A172 (cell line): ENCODE results near the gene ABCC9. TPM values are rescaled to one million over a fixed set of nuclear protein-coding genes. Genes with fewer than 3 reads are reported as not detected.
"Not testable (repeated sequence)": the region's sequence is repeated elsewhere in the genome, so short reads cannot be mapped to it uniquely, and the experiment has no call there.

Experiments
- DNase-seq: peaks from one replicate; pipeline ENCODE4 v3.0.0-alpha.2; 2015; ENCODE audit warnings: low spot score
- total RNA-seq: library from RNA; depleted of rRNA; stranded (reverse); fragments of >200 nt; shearing (Covaris generic); gene quantifications from 2 replicates; pipeline ENCODE4 v1.2.3, GENCODE V29; 2014

The ABCC9 gene
- total RNA-seq, 1 experiment from 2014 or later = 0.17 TPM

DNA sequence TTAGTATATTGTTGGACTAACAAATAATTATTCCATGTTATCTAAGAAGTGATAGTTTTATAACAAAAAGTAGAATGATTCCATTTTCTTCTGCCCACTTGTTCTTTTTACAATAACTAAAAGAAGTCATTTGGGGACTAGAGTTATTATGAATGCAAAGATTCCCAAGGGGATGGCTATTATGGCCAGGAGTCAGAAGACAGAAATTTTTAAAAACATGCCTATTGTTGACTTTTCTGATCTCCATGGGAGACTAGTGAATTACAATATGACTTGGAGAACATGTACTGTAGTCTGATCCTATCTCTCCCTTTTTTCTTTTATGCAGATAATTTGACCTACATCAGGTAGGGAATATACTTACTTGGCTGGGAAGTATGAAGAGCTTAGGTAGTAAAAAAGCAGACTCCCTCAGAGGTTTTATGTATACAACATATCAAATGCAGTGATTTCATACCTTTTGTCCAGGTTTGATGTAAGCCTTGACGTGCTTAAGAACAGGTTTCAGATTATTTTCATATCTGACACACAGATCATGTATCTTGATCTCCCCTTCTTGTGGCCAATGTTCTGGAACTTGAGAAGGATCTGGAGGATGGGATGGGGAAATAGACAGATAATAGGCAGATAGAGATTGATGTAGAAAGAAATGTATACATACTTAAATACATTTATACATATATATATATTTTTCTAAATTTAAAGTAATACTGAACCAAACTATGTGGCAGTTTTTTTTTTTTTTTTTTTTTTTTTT is 125.7 kb downstream of the ABCC9 start:
- no peak for DNase-seq

DNA sequence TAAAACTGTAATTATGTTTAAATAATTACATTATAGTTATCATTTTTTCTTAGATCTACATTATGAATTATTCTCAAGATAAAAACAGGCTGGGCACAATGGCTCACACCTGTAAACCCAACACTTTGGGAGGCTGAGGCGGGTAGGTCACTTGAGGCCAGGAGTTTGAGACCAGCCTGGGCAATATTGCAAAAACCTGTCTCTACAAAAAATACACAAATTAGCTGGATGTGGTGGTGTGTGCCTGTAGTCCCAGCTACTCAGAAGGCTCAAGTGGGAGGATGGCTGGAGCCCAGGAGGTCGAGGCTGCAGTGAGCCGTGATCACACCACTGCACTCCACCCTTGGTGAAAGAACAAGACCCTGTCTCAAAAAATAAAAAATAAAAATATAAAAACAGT is 126.4 kb downstream of the ABCC9 start:
- no peak for DNase-seq

DNA sequence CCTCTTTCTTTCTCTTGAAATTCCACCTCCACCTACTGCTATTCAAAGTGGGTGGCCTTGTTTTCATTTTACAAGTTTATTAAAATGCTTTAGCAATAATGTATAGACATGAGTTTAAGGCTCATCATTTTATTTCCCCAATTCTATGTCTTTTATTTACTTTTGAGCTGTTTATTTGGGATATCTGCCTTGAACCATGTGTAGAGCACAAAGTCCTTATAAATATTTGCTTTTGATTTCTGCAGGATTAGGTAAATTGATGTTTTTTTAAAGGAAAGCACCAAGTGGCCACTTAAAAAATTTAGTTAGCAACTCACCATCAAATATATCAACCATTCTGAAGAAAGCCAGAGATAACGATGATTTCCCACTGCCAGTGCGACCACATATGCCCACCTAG is 126.9 kb downstream of the ABCC9 start:
- DNase-seq = no peak

DNA sequence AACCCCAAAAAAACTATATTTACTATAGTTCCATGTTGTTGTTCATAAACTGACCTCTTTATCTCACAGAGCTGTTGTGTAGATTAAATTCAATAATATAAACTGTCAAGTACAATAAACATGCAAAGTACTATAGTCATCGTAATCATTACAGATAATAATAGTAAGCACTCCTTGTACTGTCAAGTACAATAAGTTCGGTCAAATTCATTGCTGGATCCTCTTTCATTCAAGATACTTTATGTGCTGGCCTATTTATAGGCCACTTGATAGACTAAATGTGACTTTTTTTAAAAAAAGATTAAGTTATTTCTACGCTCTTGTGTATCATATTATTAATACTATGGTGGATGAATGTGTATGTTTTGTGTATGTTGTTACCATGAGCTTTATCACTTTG is 127.5 kb downstream of the ABCC9 start:
- no peak for DNase-seq

DNA sequence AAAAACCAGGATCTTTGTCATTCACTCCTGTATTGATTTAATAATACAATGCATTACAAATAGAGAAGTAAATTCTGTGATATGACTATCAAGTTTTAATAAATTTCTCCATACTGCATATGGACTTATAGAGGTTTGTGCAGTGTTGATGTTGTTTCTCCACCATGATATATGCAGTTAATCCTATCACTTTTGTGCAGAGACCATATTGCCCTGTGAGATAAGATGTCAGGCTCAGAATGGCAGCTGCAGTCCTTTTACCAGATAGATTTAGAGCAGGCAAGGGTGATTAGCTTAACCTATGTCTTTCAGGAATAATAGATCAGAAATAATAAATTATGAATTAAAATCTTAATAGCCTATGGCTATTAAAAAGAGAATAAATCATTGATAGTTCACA is 128.1 kb downstream of the ABCC9 start:
- DNase-seq = no peak

DNA sequence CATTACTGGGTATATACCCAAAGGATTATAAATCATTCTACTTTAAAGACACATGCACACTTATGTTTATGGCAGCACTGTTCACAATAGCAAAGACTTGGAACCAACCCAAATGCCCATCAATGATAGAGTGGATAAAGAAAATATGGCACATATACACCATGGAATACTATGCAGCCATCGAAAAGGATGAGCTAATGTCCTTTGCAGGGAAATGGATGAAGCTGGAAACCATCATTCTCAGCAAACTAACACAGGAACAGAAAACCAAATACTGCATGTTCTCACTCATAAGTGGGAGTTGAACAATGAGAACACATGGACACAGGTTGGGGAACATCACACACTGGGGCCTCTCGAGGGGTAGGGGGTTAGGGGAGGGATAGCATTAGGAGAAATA is 128.9 kb downstream of the ABCC9 start:
- not testable (repeated sequence) for DNase-seq

DNA sequence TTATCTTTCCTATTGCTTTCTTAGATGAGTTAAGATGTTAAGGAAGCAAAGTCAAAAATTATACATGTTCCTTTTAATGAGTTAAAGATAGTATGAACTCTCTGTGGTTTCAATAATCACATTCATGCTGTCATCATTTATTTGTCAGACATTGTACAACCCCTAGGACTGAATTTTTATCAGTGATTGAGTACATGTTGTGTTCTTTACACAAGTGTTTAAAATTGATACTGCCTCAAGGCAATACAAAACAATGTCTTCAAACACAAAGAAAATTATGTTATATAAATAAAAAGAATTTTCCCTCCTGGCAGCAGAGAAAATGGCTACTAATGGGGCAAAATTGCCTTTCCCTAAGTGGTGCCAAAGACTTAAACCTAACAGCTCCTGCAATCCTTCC is 132.1 kb downstream of the ABCC9 start:
- no peak for DNase-seq

DNA sequence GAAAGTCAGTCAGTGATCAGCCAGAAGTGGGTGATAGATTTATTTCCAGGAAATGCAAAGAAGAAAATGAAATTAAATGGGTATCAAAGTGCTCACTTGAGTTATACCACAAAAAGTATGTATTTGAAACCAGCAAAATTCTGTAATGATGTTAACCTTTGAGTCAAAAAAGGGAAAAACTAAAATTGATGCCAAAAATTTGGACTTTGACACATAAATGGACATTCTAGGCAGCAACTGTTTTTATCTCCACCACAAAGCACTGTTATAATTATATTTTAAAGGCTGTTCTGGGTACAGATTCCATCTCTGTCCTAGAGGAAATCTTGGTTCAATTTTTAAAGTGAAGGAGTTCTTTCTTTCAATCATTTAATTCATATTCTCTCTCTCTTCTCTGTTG is 135.0 kb downstream of the ABCC9 start:
- no peak for DNase-seq

DNA sequence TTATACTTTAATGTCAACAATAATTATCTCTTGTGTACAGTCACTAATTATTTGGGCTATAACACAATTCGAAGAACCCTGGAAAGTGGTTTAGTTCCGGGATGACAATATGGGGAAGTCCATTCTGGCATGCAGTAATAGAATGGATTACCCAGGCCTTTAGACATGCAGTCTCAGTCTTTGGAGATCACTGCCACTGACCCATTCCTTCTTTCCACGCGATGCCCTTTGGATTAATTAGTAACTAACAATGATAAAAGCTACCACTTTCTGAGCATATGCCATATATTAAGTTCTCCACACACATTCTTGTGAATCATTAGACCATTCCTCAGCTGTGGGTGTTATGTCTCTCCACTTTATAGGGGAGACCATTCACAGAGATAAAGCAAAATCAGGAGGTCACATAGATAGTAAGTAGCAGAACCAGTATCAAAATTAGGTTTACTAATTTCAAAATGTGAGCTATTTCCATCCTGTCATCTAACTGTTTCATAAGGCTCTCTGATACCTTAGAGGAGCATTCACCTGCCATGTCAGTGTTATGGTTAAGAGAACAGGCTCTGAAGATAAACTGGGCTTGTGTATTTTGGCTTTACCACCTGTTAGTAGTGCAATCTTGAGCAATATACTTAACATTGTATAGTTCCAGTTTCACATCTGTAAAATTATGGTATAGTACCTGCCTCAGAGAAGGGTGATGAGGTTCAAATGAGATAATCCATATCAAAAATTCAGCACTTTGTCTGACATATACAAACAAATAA is 139.5 kb downstream of the ABCC9 start:
- no peak for DNase-seq

DNA sequence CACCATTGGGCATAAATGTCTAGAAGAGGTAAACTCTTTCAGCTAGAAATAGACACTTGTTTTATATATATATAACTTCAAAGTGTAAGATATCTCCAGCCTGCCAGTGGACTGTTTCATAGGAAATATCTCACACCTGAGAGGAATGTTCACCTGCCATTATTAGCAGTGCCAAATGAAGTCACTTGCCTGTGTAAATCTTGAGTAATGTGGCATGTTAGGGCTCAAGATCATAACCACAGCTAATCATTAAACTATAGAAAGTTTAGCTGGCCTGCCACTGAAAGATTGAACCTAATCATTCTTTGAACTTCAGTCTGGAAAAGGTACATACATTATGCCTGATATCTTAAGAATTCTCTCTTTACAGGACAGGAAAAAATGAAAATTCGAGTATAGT is 141.2 kb downstream of the ABCC9 start:
- no peak for DNase-seq

DNA sequence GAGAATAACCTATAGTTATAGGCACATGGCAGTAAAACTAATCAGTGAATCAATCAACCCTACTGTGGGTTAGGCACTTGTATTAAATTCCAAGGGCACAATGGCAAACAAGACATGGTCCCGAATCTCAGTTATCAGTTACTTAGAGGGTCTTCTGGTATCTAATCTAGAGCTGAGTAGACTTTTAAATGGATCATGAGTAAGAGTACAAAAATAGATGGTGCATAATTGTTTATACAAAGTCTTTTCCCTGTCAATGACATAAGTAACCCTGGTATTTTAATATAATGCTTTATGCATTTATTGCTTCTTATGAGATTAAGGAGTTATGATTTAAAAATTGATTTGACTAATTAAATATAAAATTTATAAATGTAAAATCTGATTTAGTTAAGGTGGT is 143.7 kb downstream of the ABCC9 start:
- DNase-seq = no peak

DNA sequence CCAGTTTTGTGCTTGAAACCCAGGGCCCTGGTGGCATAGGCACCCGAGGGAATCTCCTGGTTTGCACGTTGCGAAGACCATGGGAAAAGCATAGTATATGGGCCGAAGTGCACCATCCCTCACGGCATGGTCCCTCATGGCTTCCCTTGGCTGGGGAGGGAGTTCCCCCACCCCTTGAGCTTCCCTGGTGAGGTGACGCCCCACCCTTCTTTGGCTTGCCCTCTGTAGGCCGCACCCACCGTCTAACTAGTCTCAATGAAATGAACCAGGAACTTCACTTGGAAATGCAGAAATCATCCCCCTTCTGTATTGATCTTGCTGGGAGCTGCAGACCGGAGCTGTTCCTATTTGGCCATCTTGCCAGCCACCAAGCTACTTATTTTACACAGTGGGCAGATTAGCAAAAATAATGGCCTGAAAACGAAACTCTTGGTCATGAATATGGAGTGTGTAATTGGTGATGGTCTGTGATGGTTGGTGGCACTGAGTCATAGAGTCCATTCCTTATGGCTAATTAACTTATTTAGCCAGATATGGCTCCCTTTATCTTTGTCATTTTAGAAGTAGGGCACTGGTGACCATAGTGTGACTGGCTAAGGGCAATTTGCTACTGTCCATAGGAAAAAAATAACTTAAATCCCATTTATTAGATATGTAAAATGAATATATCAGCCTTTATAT is 145.4 kb downstream of the ABCC9 start:
- no peak for DNase-seq

DNA sequence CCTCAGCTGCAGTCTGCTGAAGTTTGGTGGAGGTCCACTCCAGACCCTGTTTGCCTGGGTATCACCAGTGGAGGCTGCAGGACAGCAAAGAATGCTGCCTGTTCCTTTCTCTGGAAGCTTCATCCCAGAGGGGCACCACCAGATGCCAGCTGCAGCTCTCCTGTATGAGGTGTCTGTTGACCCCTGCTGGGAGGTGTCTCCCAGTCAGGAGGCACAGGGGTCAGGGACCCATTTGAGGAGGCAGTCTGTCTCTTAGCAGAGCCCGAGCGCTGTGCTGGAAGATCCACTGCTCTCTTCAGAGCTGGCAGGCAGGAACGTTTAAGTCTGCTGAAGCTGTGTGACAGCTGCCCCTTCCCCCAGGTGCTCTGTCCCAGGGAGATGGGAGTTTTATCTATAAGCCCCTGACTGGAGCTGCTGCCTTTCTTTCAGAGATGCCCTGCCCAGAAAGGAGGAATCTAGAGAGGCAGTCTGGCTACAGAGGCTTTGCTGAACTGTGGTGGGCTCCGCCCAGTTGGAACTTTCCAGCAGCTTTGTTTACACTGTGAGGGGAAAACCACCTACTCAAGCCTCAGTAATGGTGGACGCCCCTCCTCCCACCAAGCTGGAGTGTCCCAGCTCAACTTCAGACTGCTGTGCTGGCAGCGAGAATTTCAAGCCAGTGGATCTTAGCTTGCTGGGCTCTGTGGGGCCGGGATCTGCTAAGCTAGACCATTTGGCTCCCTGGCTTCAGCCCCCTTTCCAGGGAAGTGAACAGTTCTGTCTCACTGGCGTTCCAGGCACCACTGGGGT is 146.2 kb downstream of the ABCC9 start:
- not testable (repeated sequence) for DNase-seq

DNA sequence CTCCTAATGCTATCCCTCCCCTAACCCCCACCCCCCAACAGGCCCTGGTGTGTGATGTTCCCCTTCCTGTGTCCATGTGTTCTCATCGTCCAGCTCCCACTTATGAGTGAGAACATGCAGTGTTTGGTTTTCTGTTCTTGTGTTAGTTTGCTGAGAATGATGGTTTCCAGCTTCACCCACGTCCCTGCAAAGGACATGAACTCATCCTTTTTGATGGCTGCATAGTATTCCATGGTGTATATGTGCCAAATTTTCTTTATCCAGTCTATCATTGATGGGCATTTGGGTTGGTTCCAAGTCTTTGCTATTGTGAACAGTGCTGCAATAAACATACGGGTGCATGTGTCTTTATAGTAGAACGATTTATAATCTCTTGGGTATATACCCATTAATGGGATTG is 151.5 kb downstream of the ABCC9 start:
- not testable (repeated sequence) for DNase-seq

DNA sequence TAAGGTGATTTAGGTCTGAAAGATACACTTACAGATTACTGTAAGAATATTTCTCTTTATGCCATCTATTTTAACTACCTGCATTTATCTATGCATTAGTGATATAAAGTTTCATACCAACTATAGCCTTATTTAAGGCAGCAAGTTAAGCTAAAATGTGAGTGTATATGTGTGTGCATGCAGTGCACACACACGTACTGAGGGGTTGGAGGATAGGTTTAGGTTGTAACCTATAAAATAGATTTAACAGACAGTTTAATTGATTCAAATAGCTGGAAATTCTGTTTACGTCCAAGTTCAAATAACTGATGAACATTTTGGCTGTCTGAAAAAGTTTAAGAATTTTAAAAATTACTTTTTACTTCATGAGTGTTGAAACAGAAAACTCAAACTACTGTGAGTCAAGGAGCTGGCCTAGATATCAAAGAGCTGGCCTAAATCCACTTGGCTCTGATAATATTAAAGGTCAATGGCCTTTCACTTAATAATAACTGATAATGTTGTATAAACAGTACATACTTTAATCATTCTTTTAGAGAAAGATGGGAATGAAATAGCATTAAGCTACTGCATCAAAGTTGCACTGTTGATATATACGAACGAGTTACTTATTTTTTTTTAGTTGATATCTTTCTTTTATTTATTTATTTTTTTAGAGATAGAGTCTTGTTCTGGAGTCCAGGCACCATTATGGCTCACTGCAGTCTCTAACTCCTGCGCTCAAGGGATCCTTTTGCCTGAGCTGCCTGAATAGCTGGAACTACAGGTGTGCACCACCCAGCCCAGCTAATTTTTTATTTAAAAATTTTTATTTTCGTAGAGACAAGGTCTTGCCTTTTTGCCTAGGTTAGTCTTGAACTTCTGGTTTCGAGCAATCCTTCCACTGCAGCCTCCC is 152.9 kb downstream of the ABCC9 start:
- no peak for DNase-seq

DNA sequence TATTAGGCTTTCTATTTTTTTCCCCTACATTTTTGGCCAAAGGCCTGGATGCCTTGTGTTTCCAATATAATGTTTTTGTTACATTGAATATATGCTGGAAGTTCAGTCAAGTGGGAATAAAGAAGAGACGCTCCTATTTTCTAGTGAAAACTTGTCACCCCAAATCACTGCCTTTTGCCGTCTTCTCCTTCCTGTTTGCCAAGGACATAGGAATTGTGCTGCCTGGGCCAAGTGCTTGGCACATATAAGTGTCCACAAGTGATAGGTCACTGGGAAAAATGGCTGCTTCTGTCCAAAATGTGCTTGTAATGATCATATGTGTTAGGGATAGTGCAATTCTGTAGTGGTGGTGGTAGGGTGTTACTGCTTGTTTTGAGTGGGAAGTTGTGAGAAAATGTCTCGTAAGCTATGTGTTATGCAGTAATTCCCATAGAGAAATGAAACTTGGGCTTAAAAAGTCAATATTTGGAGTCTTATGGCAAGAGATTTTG is 155.1 kb downstream of the ABCC9 start:
- DNase-seq = no peak

DNA sequence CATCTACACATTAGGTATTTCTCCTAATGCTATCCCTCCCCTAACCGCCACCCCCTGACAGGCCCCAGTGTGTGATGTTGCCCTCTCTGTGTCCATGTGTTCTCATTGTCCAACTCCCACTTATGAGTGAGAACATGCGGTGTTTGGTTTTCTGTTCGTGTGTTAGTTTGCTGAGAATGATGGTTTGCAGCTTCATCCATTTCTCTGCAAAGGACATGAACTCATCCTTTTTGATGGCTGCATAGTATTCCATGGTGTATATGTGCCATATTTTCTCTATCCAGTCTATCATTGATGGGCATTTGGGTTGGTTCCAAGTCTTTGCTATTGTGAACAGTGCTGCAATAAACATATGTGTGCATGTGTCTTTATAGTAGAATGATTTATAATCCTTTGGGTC is 158.5 kb downstream of the ABCC9 start:
- DNase-seq = not testable (repeated sequence)

DNA sequence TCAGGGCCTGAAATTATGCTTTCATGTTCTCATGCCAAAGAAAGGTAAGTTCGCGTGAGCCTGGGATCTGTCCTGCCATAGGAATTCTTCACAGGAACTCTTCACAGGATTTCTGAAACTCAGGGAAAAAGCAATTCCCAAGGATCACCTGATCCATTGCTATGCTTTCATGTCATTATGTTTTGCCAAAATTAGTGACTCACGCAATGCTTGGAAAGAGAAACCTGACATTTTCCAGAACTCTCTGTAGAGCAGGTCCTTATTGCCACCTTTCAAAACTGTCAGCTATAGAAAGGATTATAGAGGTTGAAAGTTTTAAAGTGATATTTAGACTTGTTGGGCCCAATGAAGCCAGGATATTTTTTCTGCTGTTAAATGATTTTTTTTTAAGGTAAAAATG is 160.4 kb downstream of the ABCC9 start:
- no peak for DNase-seq

DNA sequence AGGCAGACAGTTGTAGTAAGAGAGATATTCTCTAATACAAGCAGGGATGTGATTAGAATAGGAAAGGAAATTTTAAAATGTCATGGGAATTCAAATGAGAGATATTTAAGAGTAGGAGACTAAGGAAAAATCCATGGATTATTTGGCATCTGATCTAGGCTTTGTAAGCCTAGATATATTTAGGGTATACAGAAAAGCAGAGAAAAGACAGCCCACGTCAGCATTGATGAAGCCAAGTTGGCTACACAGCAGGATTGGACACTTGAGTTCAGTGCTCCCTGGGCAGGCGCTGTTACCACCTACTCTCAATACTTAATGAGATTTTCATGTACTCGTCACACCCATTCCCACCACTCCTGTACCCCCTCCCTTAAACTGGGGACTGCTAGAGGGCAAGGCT is 165.1 kb downstream of the ABCC9 start:
- no peak for DNase-seq

DNA sequence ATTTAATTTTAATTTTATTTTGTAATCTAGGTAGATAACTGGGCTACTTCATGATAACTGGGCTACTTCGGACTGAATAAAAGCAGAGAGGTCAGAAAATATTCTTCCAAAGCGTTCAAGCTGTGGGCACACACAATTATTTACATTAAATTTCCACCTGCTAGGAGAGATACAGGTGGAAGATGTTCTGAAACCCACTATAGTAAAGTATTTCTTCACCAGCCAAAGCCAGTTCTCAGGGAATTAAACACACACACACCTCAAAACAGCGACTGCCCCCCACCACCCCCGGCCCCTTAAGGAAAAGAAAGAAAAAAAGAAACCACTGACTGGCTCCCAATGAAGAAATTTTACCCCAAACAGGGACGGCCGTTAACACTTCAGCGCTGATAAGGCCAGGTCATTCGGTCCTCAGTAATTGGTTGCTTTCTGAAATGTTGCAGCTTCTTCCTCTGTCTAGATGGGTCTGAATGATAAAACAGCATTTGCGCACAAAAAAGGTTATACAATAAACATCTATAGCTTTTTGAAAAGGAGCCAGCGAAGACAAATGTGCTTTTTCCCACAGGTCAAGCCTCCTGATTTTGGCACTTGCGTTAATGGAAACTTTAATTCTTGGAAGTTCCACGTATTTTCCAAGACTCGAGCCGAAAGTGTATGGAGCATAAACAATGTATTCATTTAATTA is 165.9 kb downstream of the ABCC9 start:
- DNase-seq = no peak
